ENCODE results near the gene TINCR.

DNA sequence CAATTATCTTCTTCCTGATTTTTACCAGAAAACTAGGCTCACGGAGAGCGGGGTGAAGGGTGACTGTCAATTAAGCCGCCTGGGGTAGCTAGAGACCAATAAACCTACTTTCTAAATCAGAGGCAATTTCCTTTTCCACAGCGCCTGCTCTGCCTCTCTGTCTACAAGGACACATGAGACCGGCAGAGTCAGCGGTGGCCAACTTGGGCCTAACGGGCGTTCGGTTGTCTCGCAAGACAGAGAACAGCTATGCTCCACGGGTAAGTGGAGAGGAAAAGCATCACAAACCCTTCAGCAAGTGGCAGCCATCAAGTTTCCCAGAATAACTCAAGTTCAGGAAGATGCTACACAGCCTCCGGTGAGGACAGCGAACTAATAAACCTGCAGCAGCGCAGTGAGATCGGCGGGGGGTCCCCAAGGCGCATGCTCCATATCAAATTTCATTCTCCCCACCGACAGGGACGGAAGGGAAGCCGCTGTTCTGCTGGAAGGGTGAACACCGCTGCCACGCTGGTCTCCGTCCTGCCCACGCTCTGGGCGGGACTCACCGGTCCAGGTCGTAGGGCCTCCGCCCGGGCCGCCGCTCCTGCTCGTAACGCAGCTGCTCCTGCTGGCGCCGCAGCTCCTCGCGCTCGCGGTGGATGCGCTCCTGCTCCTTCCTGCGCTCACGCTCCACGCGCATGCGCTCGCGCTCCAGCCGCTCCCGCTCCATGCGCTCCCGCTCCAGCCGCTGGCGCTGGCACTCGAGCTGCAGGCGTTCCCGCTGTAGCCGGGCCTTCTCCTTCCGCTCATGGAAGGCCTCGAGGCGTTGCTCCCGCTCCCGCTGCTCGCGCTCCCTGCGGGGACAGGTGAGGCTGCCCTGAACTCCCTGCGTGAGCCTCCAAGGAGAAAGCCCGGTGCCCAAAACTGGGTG is 25.8 kb upstream of the TINCR start:
- no peak for TF ChIP-seq TAF1 (IDR thresholded peaks at IDR 0.05; ENCODE audit: low read depth, low read length)
- no peak for TF ChIP-seq SPI1 (IDR thresholded peaks at IDR 0.05; ENCODE audit: low read depth, low read length)
- no peak for TF ChIP-seq POLR2A (IDR thresholded peaks at IDR 0.05; ENCODE audit: low read depth, low read length)
- TF ChIP-seq PAX5 (IDR thresholded peaks at IDR 0.05; ENCODE audit: insufficient read depth, low read length, severe bottlenecking), result no peak
